HEK293 (cell line): Measurements from ENCODE around the gene TMC2.
A peak's percentile ranks its signal among the peaks of the same experiment; 100 is the strongest.

ENCODE experiments used
- HOXC10 ChIP-seq: sonication (generic); formaldehyde crosslinking; IDR thresholded peaks from 2 replicates; pipeline ENCODE4 v1.8.1; 2023; ENCODE audit warnings: mild to moderate bottlenecking, missing genetic modification reagents
- MEIS1 ChIP-seq: sonication (generic); formaldehyde crosslinking; IDR thresholded peaks from 2 replicates; pipeline ENCODE4 v1.8.1; 2022; ENCODE audit warnings: missing genetic modification reagents, mild to moderate bottlenecking, borderline replicate concordance
- OVOL3 ChIP-seq: fragments of 450-650 bp; formaldehyde crosslinking; IDR thresholded peaks from 2 replicates; pipeline ENCODE4 v1.5.1; 2016; ENCODE audit warnings: missing biosample characterization, missing genetic modification characterization
- PRDM2 ChIP-seq: fragments of 450-650 bp; formaldehyde crosslinking; IDR thresholded peaks from 2 replicates; pipeline ENCODE4 v1.5.1; 2016; ENCODE audit warnings: missing biosample characterization, missing genetic modification characterization, borderline replicate concordance
- PRDM4 ChIP-seq: fragments of 450-650 bp; formaldehyde crosslinking; IDR thresholded peaks from 2 replicates; pipeline ENCODE4 v1.5.1; 2017; ENCODE audit warnings: missing biosample characterization, missing genetic modification characterization
- REPIN1 ChIP-seq: fragments of 450-650 bp; formaldehyde crosslinking; IDR thresholded peaks from 2 replicates; pipeline ENCODE4 v1.5.1; 2017; ENCODE audit warnings: missing biosample characterization, missing genetic modification characterization, low read depth
- SALL2 ChIP-seq: fragments of 450-650 bp; formaldehyde crosslinking; IDR thresholded peaks from 2 replicates; pipeline ENCODE4 v1.5.0; 2017; ENCODE audit warnings: missing biosample characterization, mild to moderate bottlenecking, missing genetic modification characterization, borderline replicate concordance
- SP7 ChIP-seq: fragments of 450-650 bp; formaldehyde crosslinking; IDR thresholded peaks from 2 replicates; pipeline ENCODE4 v1.5.1; 2016; ENCODE audit warnings: missing biosample characterization, missing genetic modification characterization
- ZBTB17 ChIP-seq: fragments of 450-650 bp; formaldehyde crosslinking; IDR thresholded peaks from 2 replicates; pipeline ENCODE4 v1.5.1; 2016; ENCODE audit warnings: missing biosample characterization, missing genetic modification characterization
- ZBTB26 ChIP-seq: fragments of 450-650 bp; formaldehyde crosslinking; optimal IDR thresholded peaks from 2 replicates; pipeline ENCODE3; 2016; ENCODE audit warnings: missing biosample characterization, mild to moderate bottlenecking, missing genetic modification characterization
- ZNF10 ChIP-seq: fragments of 450-650 bp; formaldehyde crosslinking; IDR thresholded peaks from 2 replicates; pipeline ENCODE4 v1.5.1; 2017; ENCODE audit warnings: missing biosample characterization, missing genetic modification characterization
- ZNF114 ChIP-seq: fragments of 450-650 bp; formaldehyde crosslinking; IDR thresholded peaks from 2 replicates; pipeline ENCODE4 v1.5.0; 2017; ENCODE audit warnings: missing biosample characterization, missing genetic modification characterization
- ZNF133 ChIP-seq: fragments of 450-650 bp; formaldehyde crosslinking; IDR thresholded peaks from 2 replicates; pipeline ENCODE4 v1.5.1; 2016; ENCODE audit warnings: missing biosample characterization, missing genetic modification characterization
- ZNF140 ChIP-seq: fragments of 450-650 bp; formaldehyde crosslinking; IDR thresholded peaks from 2 replicates; pipeline ENCODE4 v1.5.1; 2016; ENCODE audit warnings: missing biosample characterization, missing genetic modification characterization
- ZNF157 ChIP-seq: fragments of 450-650 bp; formaldehyde crosslinking; IDR thresholded peaks from 2 replicates; pipeline ENCODE4 v1.5.1; 2016; ENCODE audit warnings: missing biosample characterization, missing genetic modification characterization
- ZNF214 ChIP-seq: fragments of 450-650 bp; formaldehyde crosslinking; IDR thresholded peaks from 2 replicates; pipeline ENCODE4 v1.5.1; 2017; ENCODE audit warnings: missing biosample characterization, mild to moderate bottlenecking, missing genetic modification characterization, borderline replicate concordance
- ZNF23 ChIP-seq: fragments of 450-650 bp; formaldehyde crosslinking; IDR thresholded peaks from 2 replicates; pipeline ENCODE4 v1.5.1; 2016; ENCODE audit warnings: missing biosample characterization, missing genetic modification characterization, borderline replicate concordance
- ZNF239 ChIP-seq: fragments of 450-650 bp; formaldehyde crosslinking; IDR thresholded peaks from 2 replicates; pipeline ENCODE4 v1.5.1; 2016; ENCODE audit warnings: missing biosample characterization, missing genetic modification characterization
- ZNF248 ChIP-seq: fragments of 450-650 bp; formaldehyde crosslinking; IDR thresholded peaks from 2 replicates; pipeline ENCODE4 v1.5.1; 2017; ENCODE audit warnings: missing biosample characterization, missing genetic modification characterization
- ZNF302 ChIP-seq: fragments of 450-650 bp; formaldehyde crosslinking; IDR thresholded peaks from 2 replicates; pipeline ENCODE4 v1.5.1; 2016; ENCODE audit warnings: missing biosample characterization, missing genetic modification characterization, low read depth
- ZNF548 ChIP-seq: fragments of 450-650 bp; formaldehyde crosslinking; IDR thresholded peaks from 2 replicates; pipeline ENCODE4 v1.5.1; 2016; ENCODE audit warnings: missing biosample characterization, missing genetic modification characterization
- ZNF571 ChIP-seq: fragments of 450-650 bp; formaldehyde crosslinking; IDR thresholded peaks from 2 replicates; pipeline ENCODE4 v1.5.0; 2017; ENCODE audit warnings: missing biosample characterization, missing genetic modification characterization
- ZNF585B ChIP-seq: fragments of 450-650 bp; formaldehyde crosslinking; IDR thresholded peaks from 2 replicates; pipeline ENCODE4 v1.5.1; 2016; ENCODE audit warnings: missing biosample characterization, missing genetic modification characterization
- ZNF600 ChIP-seq: fragments of 450-650 bp; formaldehyde crosslinking; IDR thresholded peaks from 2 replicates; pipeline ENCODE4 v1.5.1; 2016; ENCODE audit warnings: missing biosample characterization, missing genetic modification characterization
- ZNF623 ChIP-seq: fragments of 450-650 bp; formaldehyde crosslinking; IDR thresholded peaks from 2 replicates; pipeline ENCODE4 v1.5.1; 2016; ENCODE audit warnings: missing biosample characterization, missing genetic modification characterization
- ZNF677 ChIP-seq: fragments of 450-650 bp; IDR thresholded peaks from 2 replicates; pipeline ENCODE4 v1.5.0; 2018; ENCODE audit warnings: missing biosample characterization, mild to moderate bottlenecking, missing genetic modification characterization, moderate library complexity
- ZNF692 ChIP-seq: fragments of 450-650 bp; formaldehyde crosslinking; IDR thresholded peaks from 2 replicates; pipeline ENCODE4 v1.5.1; 2016; ENCODE audit warnings: missing biosample characterization, missing genetic modification characterization
- ZNF791 ChIP-seq: fragments of 450-650 bp; formaldehyde crosslinking; IDR thresholded peaks from 2 replicates; pipeline ENCODE4 v1.5.1; 2016; ENCODE audit warnings: missing biosample characterization, missing genetic modification characterization
- ZNF837 ChIP-seq: fragments of 450-650 bp; formaldehyde crosslinking; IDR thresholded peaks from 2 replicates; pipeline ENCODE4 v1.5.1; 2016; ENCODE audit warnings: missing biosample characterization, missing genetic modification characterization
- ZNF843 ChIP-seq: fragments of 450-650 bp; formaldehyde crosslinking; IDR thresholded peaks from 2 replicates; pipeline ENCODE4 v1.5.1; 2016; ENCODE audit warnings: missing biosample characterization, missing genetic modification characterization

Gene TMC2

GRCh38 chr20:2524709-2525506, 11.5 kb upstream of the TMC2 start (continued):
- TF ChIP-seq ZNF677 (tag by site-specific recombination) (no peak), ZNF239 (tag by site-specific recombination) (no peak), MEIS1 (CRISPR knock-in tag) (no peak), ZNF140 (tag by site-specific recombination) (no peak), SP7 (no peak), ZNF10 (no peak), ZNF791 (tag by site-specific recombination) (no peak), ZNF623 (tag by site-specific recombination) (no peak), ZNF248 (tag by site-specific recombination) (no peak), ZNF157 (no peak), SALL2 (tag by site-specific recombination) (no peak), PRDM4 (tag by site-specific recombination) (no peak), ZNF692 (peak; percentile 74; the same call in 1 of the 2 replicates), ZNF571 (tag by site-specific recombination) (no peak), ZNF585B (no peak), HOXC10 (CRISPR knock-in tag) (no peak), ZNF114 (no peak), ZNF548 (tag by site-specific recombination) (no peak), ZBTB17 (tag by site-specific recombination) (peak; percentile 66), PRDM2 (tag by site-specific recombination) (no peak), ZNF23 (tag by site-specific recombination) (no peak), OVOL3 (tag by site-specific recombination) (no peak), REPIN1 (tag by site-specific recombination) (no peak), ZNF133 (tag by site-specific recombination) (no peak), ZNF302 (no peak), ZNF214 (no peak), ZBTB26 (peak; percentile 56), ZNF843 (tag by site-specific recombination) (no peak), ZNF837 (tag by site-specific recombination) (no peak), ZNF600 (tag by site-specific recombination) (no peak)
